Kidney (tissue), 14 donors: ENCODE measurements around the gene RHEBL1. TPM values are rescaled to one million over a fixed set of nuclear protein-coding genes. Genes with fewer than 3 reads are reported as not detected.
A peak's percentile ranks its signal among the peaks of the same experiment; 100 is the strongest.

Experiments used
- DNase-seq, 5 donors: peaks; one replicate each; pipeline ENCODE4 v3.0.0-alpha.2; 2013 to 2020
- FAIRE-seq: peaks from 2 replicates; lab custom pipeline; 2012; peaks lifted over from hg19 to GRCh38; lab: Jason Lieb, UNC
- H3K27ac ChIP-seq, 2 donors: one replicate each; pipeline ENCODE4 v1.7.0; 2013; ENCODE audit warnings: low read depth in 2 of 2, low read length in 2 of 2, inconsistent platforms in 1 of 2
- H3K27me3 ChIP-seq: one replicate; pipeline ENCODE4 v1.7.1; 2013; ENCODE audit warnings: low read length, inconsistent platforms; ENCODE audit not compliant: control insufficient read depth, insufficient read depth
- H3K36me3 ChIP-seq, 3 donors: one replicate each; pipeline versions ENCODE4 v1.7.0 to v1.7.1; 2013; ENCODE audit warnings: low read length in 3 of 3, control low read depth in 1 of 3, inconsistent platforms in 1 of 3; ENCODE audit not compliant: insufficient read depth in 3 of 3, control insufficient read depth in 2 of 3
- H3K4me1 ChIP-seq, 3 donors: one replicate each; pipeline versions ENCODE4 v1.7.0 to v1.7.1; 2013; ENCODE audit warnings: low read length in 3 of 3, inconsistent platforms in 1 of 3, low read depth in 1 of 3; ENCODE audit not compliant: control insufficient read depth in 2 of 3, insufficient read depth in 2 of 3
- H3K4me3 ChIP-seq, 3 donors: one replicate each; pipeline versions ENCODE4 v1.7.0 to v1.8.1; 2013; ENCODE audit warnings: low read length in 3 of 3, control low read depth in 1 of 3, inconsistent platforms in 1 of 3
- H3K9ac ChIP-seq, 3 donors: one replicate each; pipeline versions ENCODE4 v1.7.0 to v1.7.1; 2013; ENCODE audit warnings: low read length in 3 of 3, control low read depth in 1 of 3, inconsistent platforms in 1 of 3
- H3K9me3 ChIP-seq, 3 donors: one replicate each; pipeline versions ENCODE4 v1.7.0 to v1.7.1; 2013; ENCODE audit warnings: low read length in 3 of 3, control low read depth in 1 of 3, inconsistent platforms in 1 of 3; ENCODE audit not compliant: control insufficient read depth in 2 of 3, insufficient read depth in 1 of 3
- CTCF ChIP-seq: IDR thresholded peaks from 3 replicates; pipeline ENCODE4 v1.5.1; 2012; ENCODE audit warnings: mild to moderate bottlenecking, moderate library complexity, borderline replicate concordance; ENCODE audit not compliant: insufficient read depth; ENCODE audit errors: extremely low read depth
- intact Hi-C: fragments of 100-400 bp; cut with DNase I; formaldehyde crosslinking; loops from one replicate; pipeline ENCODE4 v1.11.1; 2022
- polyA plus RNA-seq: library from polyadenylated mRNA; stranded (reverse); fragments of 350-450 nt; fragmentation: Illumina TruSeq; extraction: RNeasy Lipid Tissue Mini Kit (QIAGEN cat#74804); gene quantifications from one replicate; pipeline ENCODE4 v1.2.3, GENCODE V29; 2014; ENCODE audit warnings: low read depth, low replicate concordance; ENCODE audit not compliant: insufficient read depth
- total RNA-seq: library from RNA; stranded (reverse); fragmentation: NEBNext Ultra II Directional; extraction: Animal tissue kit (Norgen Biotek cat#: 25700); gene quantifications from one replicate; pipeline ENCODE4 v1.2.1, GENCODE V29; 2021
- donor health status: control.
- donor health status: control.
- donor health status: control.
- donor health status: control.
- donor health status: control.
- donor health status: DM: yes; HTN: yes; CAD: no.
- donor health status: Normal renal cell carcinoma (clear cell type).

RHEBL1 gene
- total and polyA plus RNA-seq, 2 donors from 2014 or later: 0.52 to 0.69 TPM

GRCh38 chr12:49030714-49031572 lies 38.8 kb downstream of the RHEBL1 start:
- DNase-seq (peak in 1 of 5 donors; percentile 69), FAIRE-seq (no peak)
- Histone ChIP-seq H3K4me3 (no peak overlapping the region), H3K4me1 (no peaks in the 10 kb centered on the region), H3K27ac (no peak overlapping the region), H3K9ac (no peak overlapping the region), H3K9me3 (no peaks in the 10 kb centered on the region), H3K36me3 (peaks cover 3 to 50% (median 44%) of the 10 kb centered on the region in 3 donors), H3K27me3 (no peaks in the 10 kb centered on the region)
- no peak for TF ChIP-seq CTCF
- intact Hi-C loops: no loop called here

DNA sequence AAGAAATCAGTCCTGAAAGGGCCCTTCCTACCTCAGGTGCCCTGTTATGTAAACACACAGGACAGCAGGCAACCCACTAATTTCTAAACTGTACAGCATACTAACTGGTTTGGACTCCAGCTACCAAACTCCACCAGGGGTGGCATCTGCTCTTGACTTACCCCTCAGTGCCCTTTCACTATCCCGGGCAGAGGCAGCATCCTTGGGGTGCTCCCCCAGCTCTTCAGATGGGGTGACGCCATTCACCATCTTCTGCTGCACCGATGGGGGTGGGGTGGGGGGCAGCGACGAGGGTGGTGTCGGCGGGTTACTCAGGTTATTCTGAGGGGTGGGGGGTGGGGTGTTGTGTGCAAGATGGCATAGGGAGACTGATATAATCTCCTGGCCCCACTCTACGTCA lies 39.7 kb downstream of the RHEBL1 start:
- FAIRE-seq: no peak
- peak in 1 of 5 donors; percentile 38 for DNase-seq
- H3K9me3 ChIP-seq: no peaks in the 10 kb centered on the region
- no peak overlapping the region for H3K27ac ChIP-seq
- no peak overlapping the region for H3K9ac ChIP-seq
- intact Hi-C loops: no loop called here
- H3K4me3 ChIP-seq: no peak overlapping the region
- no peak for TF ChIP-seq CTCF
- no peaks in the 10 kb centered on the region for H3K4me1 ChIP-seq
- H3K27me3 ChIP-seq: no peaks in the 10 kb centered on the region
- peaks cover 3 to 57% (median 51%) of the 10 kb centered on the region in 3 donors for H3K36me3 ChIP-seq

- no peaks in the 10 kb centered on the region for H3K27me3 ChIP-seq
- no peak overlapping the region for H3K27ac ChIP-seq
- no peak for TF ChIP-seq CTCF
- no peaks in the 10 kb centered on the region for H3K4me1 ChIP-seq
- intact Hi-C loops: no loop called here
- no peak overlapping the region for H3K4me3 ChIP-seq
- no peak for FAIRE-seq
- no peaks in the 10 kb centered on the region for H3K9me3 ChIP-seq
- no peak overlapping the region for H3K9ac ChIP-seq
- DNase-seq: peak in 1 of 5 donors; percentile 54
- peaks cover 5 to 60% (median 49%) of the 10 kb centered on the region in 3 donors for H3K36me3 ChIP-seq
These were observed 41.0 kb downstream of the RHEBL1 start for GRCh38 chr12:49028666-49029275.
